Neural cell (in vitro differentiated cells): ENCODE measurements around the gene RALGAPB. TPM values are rescaled to one million over a fixed set of nuclear protein-coding genes. Genes with fewer than 3 reads are reported as not detected.

Source experiments
- H2AFZ ChIP-seq: fragments of 200-600, 300-800 bp; sonication (generic), shearing (Covaris generic); 2 replicates; pipeline ENCODE4 v1.6.0; 2014; ENCODE audit warnings: low read depth, mild to moderate bottlenecking, antibody characterized with exemption, low read length, moderate library complexity
- H3F3A ChIP-seq: fragments of 200-600 bp; shearing (Covaris generic); 2 replicates; pipeline ENCODE4 v1.6.1; 2016; ENCODE audit warnings: mild to moderate bottlenecking, moderate library complexity, mixed read lengths, antibody characterized with exemption, low read length; ENCODE audit not compliant: insufficient read depth, poor library complexity, severe bottlenecking
- H3K27ac ChIP-seq: fragments of 200-600, 300-800 bp; sonication (generic), shearing (Covaris generic); 2 replicates; pipeline ENCODE4 v1.5.1; 2014; ENCODE audit warnings: mild to moderate bottlenecking, low read length, moderate library complexity
- H3K27me3 ChIP-seq: fragments of 300-800, 200-600 bp; sonication (generic), shearing (Covaris generic); 2 replicates; pipeline ENCODE4 v1.6.0; 2014; ENCODE audit warnings: mild to moderate bottlenecking, low read depth, low read length, moderate library complexity; ENCODE audit not compliant: insufficient read depth
- H3K36me3 ChIP-seq: fragments of 300-800, 200-600 bp; sonication (generic), shearing (Covaris generic); 2 replicates; pipeline ENCODE4 v1.5.1; 2014; ENCODE audit warnings: mild to moderate bottlenecking, antibody characterized with exemption, low read length, moderate library complexity; ENCODE audit not compliant: insufficient read depth
- H3K4me2 ChIP-seq: fragments of 300-800, 200-600 bp; sonication (generic), shearing (Covaris generic); 2 replicates; pipeline ENCODE4 v1.6.0; 2014; ENCODE audit warnings: mild to moderate bottlenecking, low read length
- H3K4me3 ChIP-seq: fragments of 300-800, 200-600 bp; sonication (generic), shearing (Covaris generic); 2 replicates; pipeline ENCODE4 v1.5.1; 2014; ENCODE audit warnings: mild to moderate bottlenecking, low read length, moderate library complexity
- H3K79me2 ChIP-seq: fragments of 200-600 bp; shearing (Covaris generic); replicated peaks from 2 replicates; pipeline ENCODE4 v1.6.0; 2014; ENCODE audit warnings: mild to moderate bottlenecking, low read length, moderate library complexity; ENCODE audit not compliant: insufficient read depth
- H3K9ac ChIP-seq: fragments of 300-800, 200-600 bp; sonication (generic), shearing (Covaris generic); 2 replicates; pipeline ENCODE4 v1.6.1; 2016; ENCODE audit warnings: mild to moderate bottlenecking, low read length, mixed read lengths
- H3K9me2 ChIP-seq: fragments of 200-600 bp; shearing (Covaris generic); 2 replicates; pipeline ENCODE4 v1.6.1; 2016; ENCODE audit warnings: mild to moderate bottlenecking, low read length, mixed read lengths; ENCODE audit not compliant: insufficient read depth
- H3K9me3 ChIP-seq: fragments of 200-600, 300-800 bp; sonication (generic), shearing (Covaris generic); 2 replicates; pipeline ENCODE4 v1.6.1; 2016; ENCODE audit warnings: mild to moderate bottlenecking, mixed run types, low read length, moderate library complexity, mixed read lengths
- H4K20me1 ChIP-seq: fragments of 200-600 bp; shearing (Covaris generic); 2 replicates; pipeline ENCODE4 v1.6.1; 2016; ENCODE audit warnings: mild to moderate bottlenecking, mixed run types; ENCODE audit not compliant: insufficient read depth
- CTCF ChIP-seq: fragments of 450-650 bp; IDR thresholded peaks from 2 replicates; pipeline ENCODE4 v1.5.1; 2014; ENCODE audit warnings: antibody characterized with exemption, mild to moderate bottlenecking, moderate library complexity; ENCODE audit not compliant: poor library complexity, severe bottlenecking
- EP300 ChIP-seq: fragments of 450-650 bp; conservative IDR thresholded peaks from 2 replicates; pipeline ENCODE4 v1.6.1; 2014; ENCODE audit warnings: antibody characterized with exemption, mild to moderate bottlenecking, moderate library complexity; ENCODE audit not compliant: poor library complexity, severe bottlenecking
- EZH2 ChIP-seq: fragments of 200-600, 300-800 bp; shearing (Covaris generic), sonication (generic); IDR thresholded peaks from 2 replicates; pipeline ENCODE4 v1.6.1; 2014; ENCODE audit warnings: antibody characterized with exemption, low read length, borderline replicate concordance, mild to moderate bottlenecking; ENCODE audit not compliant: insufficient read depth, poor library complexity, severe bottlenecking
- MXI1 ChIP-seq: fragments of 450-650 bp; conservative IDR thresholded peaks from 2 replicates; pipeline ENCODE4 v1.6.1; 2014; ENCODE audit warnings: antibody characterized with exemption, mild to moderate bottlenecking; ENCODE audit not compliant: poor library complexity, severe bottlenecking
- POLR2AphosphoS5 ChIP-seq: IDR thresholded peaks from 2 replicates; pipeline ENCODE4 v1.6.1; 2012
- RAD21 ChIP-seq: fragments of 450-650 bp; conservative IDR thresholded peaks from 2 replicates; pipeline ENCODE4 v1.6.1; 2014; ENCODE audit warnings: antibody characterized with exemption, mild to moderate bottlenecking, moderate library complexity
- REST ChIP-seq: IDR thresholded peaks from 2 replicates; pipeline ENCODE4 v1.6.1; 2012; ENCODE audit warnings: borderline replicate concordance
- SMC3 ChIP-seq: fragments of 450-650 bp; conservative IDR thresholded peaks from 2 replicates; pipeline ENCODE4 v1.6.1; 2014; ENCODE audit warnings: antibody characterized with exemption, mild to moderate bottlenecking, moderate library complexity; ENCODE audit not compliant: poor library complexity
- TAF1 ChIP-seq: IDR thresholded peaks from 2 replicates; pipeline ENCODE4 v1.6.1; 2012; ENCODE audit warnings: low read depth
- polyA plus RNA-seq: library from polyadenylated mRNA; depleted of rRNA; stranded (reverse); fragments of >200 nt; gene quantifications from 2 replicates; pipeline ENCODE4 v1.2.3, GENCODE V29; 2014

Gene RALGAPB
- polyA plus RNA-seq, 1 donor from 2014 or later, result 30.0 TPM

GRCh38 chr20:38450412-38450975 is 22.1 kb upstream of the RALGAPB start:
- Histone ChIP-seq H3K9ac (no peak overlapping the region), H2AFZ (no peak overlapping the region), H4K20me1 (no peaks in the 10 kb centered on the region), H3F3A (no peaks in the 10 kb centered on the region), H3K9me3 (no peaks in the 10 kb centered on the region), H3K27me3 (no peaks in the 10 kb centered on the region), H3K4me2 (no peak overlapping the region), H3K36me3 (no peaks in the 10 kb centered on the region), H3K4me3 (no peak overlapping the region), H3K79me2 (no peaks in the 10 kb centered on the region), H3K27ac (no peak overlapping the region), H3K9me2 (no peaks in the 10 kb centered on the region)
- no peak for TF ChIP-seq MXI1
- TF ChIP-seq EP300, result no peak
- TF ChIP-seq REST, result no peak
- no peak for TF ChIP-seq POLR2AphosphoS5
- TF ChIP-seq SMC3, result no peak
- TF ChIP-seq CTCF, result no peak
- TF ChIP-seq TAF1, result no peak

- H3K9me2 ChIP-seq, result no peaks in the 10 kb centered on the region
- no peak overlapping the region for H3K4me3 ChIP-seq
- H2AFZ ChIP-seq, result no peak overlapping the region
- H3K27ac ChIP-seq, result no peak overlapping the region
- no peak for TF ChIP-seq EP300
- TF ChIP-seq REST, result no peak
- TF ChIP-seq MXI1, result no peak
- no peak for TF ChIP-seq SMC3
- no peak for TF ChIP-seq CTCF
- TF ChIP-seq RAD21, result no peak
- no peak for TF ChIP-seq POLR2AphosphoS5
- TF ChIP-seq TAF1, result no peak
- TF ChIP-seq EZH2, result no peak
- no peaks in the 10 kb centered on the region for H4K20me1 ChIP-seq
- no peaks in the 10 kb centered on the region for H3K79me2 ChIP-seq
- no peak overlapping the region for H3K4me2 ChIP-seq
- no peaks in the 10 kb centered on the region for H3K27me3 ChIP-seq
- H3K36me3 ChIP-seq, result no peaks in the 10 kb centered on the region
- H3K9ac ChIP-seq, result no peak overlapping the region
- no peaks in the 10 kb centered on the region for H3K9me3 ChIP-seq
- no peaks in the 10 kb centered on the region for H3F3A ChIP-seq
These were observed 19.6 kb upstream of the RALGAPB start for GRCh38 chr20:38452880-38453624.
